Stomach (tissue), 9 donors: Measurements from ENCODE around the gene A1CF. TPM values are rescaled to one million over a fixed set of nuclear protein-coding genes. Genes with fewer than 3 reads are reported as not detected.
A peak's percentile ranks its signal among the peaks of the same experiment; 100 is the strongest.

Experiments
- DNase-seq, 2 donors: peaks; one replicate each; pipeline versions ENCODE4 v3.0.0 to v3.0.0-alpha.2; 2013 to 2019
- H3K27ac ChIP-seq, 5 donors: fragments of 200-600 bp in 4 of 5; sonication (generic) in 4 of 5; one replicate each; pipeline ENCODE4 v1.5.1; 2013 to 2019; ENCODE audit warnings: mild to moderate bottlenecking in 1 of 5, moderate library complexity in 1 of 5
- H3K27me3 ChIP-seq, 3 donors: fragments of 200-600 bp; sonication (generic); one replicate each; pipeline ENCODE4 v1.5.1; 2017 to 2019; ENCODE audit warnings: mixed run types in 1 of 3
- H3K36me3 ChIP-seq, 4 donors: fragments of 200-600 bp; sonication (generic); 1 replicate in 3 of 4; 2 replicates in 1 of 4; pipeline ENCODE4 v1.5.1; 2016 to 2019
- H3K4me1 ChIP-seq, 4 donors: fragments of 200-600 bp; sonication (generic); one replicate each; pipeline ENCODE4 v1.5.1; 2016 to 2019
- H3K4me3 ChIP-seq, 4 donors: fragments of 200-600 bp; sonication (generic) in 3 of 4; one replicate each; pipeline ENCODE4 v1.5.1; 2016 to 2019; ENCODE audit warnings: mild to moderate bottlenecking in 1 of 4
- H3K9me3 ChIP-seq, 4 donors: fragments of 200-600 bp; sonication (generic); one replicate each; pipeline ENCODE4 v1.5.1; 2016 to 2019
- CTCF ChIP-seq, 7 experiments: fragments of 450-650 bp in 4 of 7; fragments of 200-600 bp in 3 of 7; sonication (generic) in 3 of 7; IDR thresholded peaks; one replicate each; pipeline ENCODE4 v1.5.1; 2016 to 2019; ENCODE audit warnings: antibody characterized with exemption in 7 of 7, control low read depth in 2 of 7, mild to moderate bottlenecking in 1 of 7
- EP300 ChIP-seq: sonication (generic); formaldehyde crosslinking; IDR thresholded peaks from one replicate; pipeline ENCODE4 v1.6.1; 2017; ENCODE audit warnings: antibody characterized with exemption
- POLR2A ChIP-seq, 4 donors: fragments of 450-650 bp; IDR thresholded peaks; one replicate each; pipeline ENCODE4 v1.6.1; 2016; ENCODE audit warnings: antibody characterized with exemption in 4 of 4, control low read depth in 2 of 4, mild to moderate bottlenecking in 1 of 4, moderate library complexity in 1 of 4
- POLR2AphosphoS5 ChIP-seq, 3 donors: sonication (generic); formaldehyde crosslinking; IDR thresholded peaks; one replicate each; pipeline ENCODE4 v1.6.1; 2016; ENCODE audit warnings: antibody characterized with exemption in 3 of 3
- WGBS, 5 donors: extraction: QIAGEN DNeasy Blood & Tissue Kit in 3 of 5; methylation state at CpG; one replicate each; pipeline versions ENCODE4 v1.1.5 to v1.1.7; 2013 to 2018; 5-methylcytosine and 5-hydroxymethylcytosine counted together
- intact Hi-C: fragments of 100-400 bp; cut with DNase I; formaldehyde crosslinking; loops from one replicate; pipeline ENCODE4 v1.15.1; 2023; ENCODE audit warnings: low total_unique reads
- polyA plus RNA-seq, 3 donors: library from polyadenylated mRNA; stranded (reverse); fragments of 200-250 nt; gene quantifications; one replicate each; pipeline ENCODE4 v1.2.3, GENCODE V29; 2013
- total RNA-seq, 5 donors: library from RNA; depleted of rRNA; stranded (reverse); fragments of >200 nt; gene quantifications; one replicate each; pipeline versions ENCODE4 v1.1.0 to v1.2.3, GENCODE V29; 2014 to 2016
- donor health status: healthy with polysubstance abuse.
- donor health status: Bipolar disorder and iron deficiency.
- donor health status: healthy.

Gene A1CF
- total and polyA plus RNA-seq, 8 donors = 0.05 to 29.5 (median 0.45) TPM; not detected in 2

- intact Hi-C loops = no loop called here
- Histone ChIP-seq H3K4me3 (no peak overlapping the region), H3K36me3 (no peaks in the 10 kb centered on the region), H3K4me1 (no peaks in the 10 kb centered on the region), H3K27ac (no peak overlapping the region), H3K27me3 (no peaks in the 10 kb centered on the region), H3K9me3 (no peaks in the 10 kb centered on the region)
- DNase-seq = no peak
- 77 to 99% (median 92%) methylated on average over 2 of the region's 2 CpGs for WGBS, 5 donors
- no peak for TF ChIP-seq EP300
- no peak for TF ChIP-seq POLR2A (IDR thresholded peaks at IDR 0.05)
- no peak for TF ChIP-seq POLR2AphosphoS5 (IDR thresholded peaks at IDR 0.05)
- no peak for TF ChIP-seq CTCF (IDR thresholded peaks at IDR 0.05)
Observed at GRCh38 chr10:50876429-50876828, 9.0 kb downstream of the A1CF start.

- Histone ChIP-seq H3K36me3 (no peaks in the 10 kb centered on the region), H3K27ac (no peak overlapping the region), H3K4me1 (no peaks in the 10 kb centered on the region), H3K9me3 (no peaks in the 10 kb centered on the region), H3K27me3 (no peaks in the 10 kb centered on the region), H3K4me3 (no peak overlapping the region)
- intact Hi-C loops = no loop called here
- DNase-seq = peak in 1 of 2 donors; percentile 14
- no peak for TF ChIP-seq POLR2A (IDR thresholded peaks at IDR 0.05)
- TF ChIP-seq CTCF (IDR thresholded peaks at IDR 0.05) = no peak
- no peak for TF ChIP-seq EP300
- no peak for TF ChIP-seq POLR2AphosphoS5 (IDR thresholded peaks at IDR 0.05)
- 68 to 77% (median 74%) methylated on average over 5 of the region's 5 CpGs for WGBS, 5 donors
Observed at GRCh38 chr10:50874723-50875122, 10.7 kb downstream of the A1CF start.

- intact Hi-C loops = no loop called here
- Histone ChIP-seq H3K4me3 (no peak overlapping the region), H3K9me3 (no peaks in the 10 kb centered on the region), H3K27me3 (peaks cover 0 to 5% (median 0%) of the 10 kb centered on the region in 3 donors), H3K36me3 (no peaks in the 10 kb centered on the region), H3K27ac (no peak overlapping the region), H3K4me1 (no peaks in the 10 kb centered on the region)
- TF ChIP-seq EP300 (no peak), POLR2A (IDR thresholded peaks at IDR 0.05) (no peak), CTCF (IDR thresholded peaks at IDR 0.05) (no peak), POLR2AphosphoS5 (IDR thresholded peaks at IDR 0.05) (no peak)
- WGBS, 5 donors = 62 to 72% (median 66%) methylated on average over 2 of the region's 2 CpGs
- no peak for DNase-seq
Observed at GRCh38 chr10:50866317-50866716, 19.1 kb downstream of the A1CF start.

GRCh38 chr10:50862719-50863118, 22.7 kb downstream of the A1CF start:
- Histone ChIP-seq H3K36me3 (no peaks in the 10 kb centered on the region), H3K9me3 (no peaks in the 10 kb centered on the region), H3K4me3 (no peak overlapping the region), H3K4me1 (no peaks in the 10 kb centered on the region), H3K27me3 (peaks cover 0 to 5% (median 0%) of the 10 kb centered on the region in 3 donors), H3K27ac (no peak overlapping the region)
- intact Hi-C loops = no loop called here
- DNase-seq = no peak
- TF ChIP-seq POLR2AphosphoS5 (IDR thresholded peaks at IDR 0.05) (no peak), EP300 (no peak), POLR2A (IDR thresholded peaks at IDR 0.05) (no peak), CTCF (IDR thresholded peaks at IDR 0.05) (no peak)
- WGBS, 5 donors = 48 to 62% (median 54%) methylated on average over 3 of the region's 3 CpGs
